Astrocyte (in vitro differentiated cells and primary cell): ENCODE data around the gene ADAP1.

Source experiments
- CTCF ChIP-seq: IDR thresholded peaks from 2 replicates; pipeline ENCODE4 v1.5.1; 2011; ENCODE audit warnings: low read depth, mild to moderate bottlenecking, inconsistent platforms, low read length, moderate library complexity; ENCODE audit not compliant: insufficient read depth
- EZH2 ChIP-seq: IDR thresholded peaks from 2 replicates; pipeline ENCODE4 v1.6.1; 2012; ENCODE audit warnings: mild to moderate bottlenecking, low read length, inconsistent platforms; ENCODE audit not compliant: insufficient read depth

- TF ChIP-seq EZH2 (no peak), CTCF (no peak)
Observed at GRCh38 chr7:867406-868188, 86.9 kb downstream of the ADAP1 start.
